CD4-positive, alpha-beta T cell treated with Interleukin-1 beta for 1 hour (primary cell): ENCODE data around the gene HPS6.
"Not testable (repeated sequence)": the region's sequence is repeated elsewhere in the genome, so short reads cannot be mapped to it uniquely, and the experiment has no call there.

Source experiments
- DNase-seq, 2 donors: peaks; one replicate each; pipeline ENCODE4 v3.0.0-alpha.2; 2020 to 2022

Gene HPS6

GRCh38 chr10:102064868-102065560, at the start of gene HPS6:
TSS of gene HPS6 (plus strand) at chr10:102065349. CDS start at chr10:102065475, 126 bp downstream.
- peak; percentile 88 to 89 for DNase-seq

GRCh38 chr10:102016416-102016815, 48.7 kb upstream of the HPS6 start:
- DNase-seq: no peak

GRCh38 chr10:102017295-102017694, 47.9 kb upstream of the HPS6 start:
- DNase-seq: no peak

GRCh38 chr10:102020938-102021337, 44.2 kb upstream of the HPS6 start:
- no peak for DNase-seq

DNA sequence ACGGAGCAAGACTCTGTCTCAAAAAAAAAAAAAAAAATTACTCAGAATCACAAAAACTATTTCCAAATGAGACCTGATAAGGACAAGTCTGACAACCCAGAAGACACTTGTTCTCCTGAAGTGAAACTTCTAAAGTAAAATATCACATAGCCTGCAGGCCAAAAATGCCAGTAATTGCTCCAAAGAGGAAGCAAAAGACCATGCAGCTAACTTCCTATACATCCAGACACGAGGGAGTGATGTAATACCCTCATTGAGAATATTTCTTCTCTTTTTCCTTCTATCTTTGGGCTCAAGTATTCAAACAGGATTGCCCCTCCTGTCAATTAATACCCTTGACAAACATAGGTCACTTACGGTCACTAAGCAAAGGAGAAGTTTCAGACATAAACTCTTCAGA, 40.4 kb upstream of the HPS6 start:
- no peak for DNase-seq

DNA sequence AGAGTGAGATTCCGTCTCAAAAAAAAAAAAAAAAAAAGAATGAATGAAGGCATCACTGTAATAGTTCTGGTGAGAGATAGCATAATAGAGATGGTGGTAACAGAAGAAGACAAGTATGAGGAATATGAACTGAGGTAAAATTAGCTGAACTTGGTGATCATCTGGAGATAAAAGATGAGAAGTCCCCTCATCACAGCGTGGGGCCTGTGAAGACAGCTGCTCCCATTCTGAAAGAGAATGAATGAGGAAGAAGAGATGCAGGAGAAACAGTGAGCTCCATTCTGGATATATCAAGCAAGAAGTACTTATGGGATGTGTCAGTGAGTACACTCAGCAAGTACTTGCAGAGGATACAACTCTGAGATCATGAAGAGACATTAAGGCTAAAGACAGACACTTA, 37.9 kb upstream of the HPS6 start:
- no peak for DNase-seq

- no peak for DNase-seq
These were observed 31.4 kb upstream of the HPS6 start for GRCh38 chr10:102033787-102034186.

DNA sequence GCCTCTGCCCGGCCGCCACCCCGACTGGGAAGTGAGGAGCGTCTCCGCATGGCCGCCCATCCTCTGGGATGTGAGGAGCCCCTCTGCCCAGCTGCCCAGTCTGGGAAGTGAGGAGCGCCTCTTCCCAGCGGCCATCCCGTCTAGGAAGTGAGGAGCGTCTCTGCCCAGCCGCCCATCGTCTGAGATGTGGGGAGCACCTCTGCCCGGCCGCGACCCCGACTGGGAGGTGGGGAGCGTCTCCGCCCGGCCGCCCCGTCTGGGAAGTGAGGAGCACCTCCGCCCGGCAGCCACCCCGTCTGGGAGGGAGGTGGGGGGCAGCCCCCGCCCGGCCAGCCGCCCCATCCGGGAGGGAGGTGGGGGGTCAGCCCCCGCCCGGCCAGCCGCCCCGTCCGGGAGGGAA, 29.3 kb upstream of the HPS6 start:
- not testable (repeated sequence) for DNase-seq

DNA sequence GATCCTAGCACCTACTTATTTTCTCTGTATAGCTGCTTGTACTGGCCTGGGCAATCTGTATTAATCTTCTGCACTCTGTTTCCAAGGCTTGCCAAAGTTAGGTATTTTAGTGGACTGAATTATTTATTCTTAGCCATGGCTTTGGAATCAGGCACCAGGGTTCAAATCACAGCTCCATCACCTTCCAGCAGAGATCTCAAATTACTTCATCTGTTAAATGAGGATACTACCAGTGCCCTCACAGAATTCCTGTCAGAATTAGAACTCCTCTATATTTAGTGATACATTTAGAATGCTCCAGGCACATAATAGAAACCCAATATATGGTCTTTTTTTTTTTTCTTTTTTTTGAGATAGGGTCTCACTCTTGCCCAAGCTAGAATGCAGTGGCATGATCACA, 26.7 kb upstream of the HPS6 start:
- DNase-seq: no peak

GRCh38 chr10:102040305-102041050, 24.7 kb upstream of the HPS6 start:
- no peak for DNase-seq

DNA sequence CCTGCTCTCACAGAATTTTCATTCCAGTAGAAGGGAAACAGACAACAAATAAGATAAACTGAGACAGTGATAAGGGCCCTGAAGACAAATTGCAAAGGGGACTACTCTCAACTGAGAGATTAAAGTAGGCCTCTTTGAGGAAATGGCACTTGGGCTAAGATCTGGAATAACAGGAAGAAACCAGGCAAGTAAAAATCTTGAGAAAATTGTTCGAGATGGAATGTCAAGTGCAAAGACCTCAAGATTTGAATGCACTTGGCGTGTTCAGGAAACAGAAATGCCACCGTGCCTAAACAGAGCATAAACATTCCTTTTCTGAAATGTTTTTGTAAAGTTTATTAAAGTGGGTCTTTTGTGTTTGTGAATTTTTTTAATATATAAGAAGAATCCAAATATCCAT, 19.9 kb upstream of the HPS6 start:
- DNase-seq: no peak

DNA sequence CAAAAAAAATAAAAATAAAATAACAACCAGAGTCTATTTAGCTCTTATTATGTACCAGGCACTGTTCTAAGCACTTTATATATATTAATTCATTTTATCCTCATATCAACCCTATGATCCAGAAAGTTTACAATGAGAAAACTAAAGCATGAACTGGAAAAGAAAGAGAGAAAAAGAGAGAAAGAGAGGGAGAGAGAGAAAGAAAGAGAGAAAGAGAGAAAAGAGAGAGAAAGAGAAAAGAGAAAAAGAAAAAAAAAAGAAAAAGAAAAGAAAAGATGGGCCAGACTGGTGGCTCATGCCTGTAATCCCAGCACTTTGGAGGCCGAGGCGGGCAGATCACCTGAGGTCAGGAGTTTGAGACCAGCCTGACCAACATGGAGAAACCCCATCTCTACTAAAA, 19.1 kb upstream of the HPS6 start:
- DNase-seq: no peak

DNA sequence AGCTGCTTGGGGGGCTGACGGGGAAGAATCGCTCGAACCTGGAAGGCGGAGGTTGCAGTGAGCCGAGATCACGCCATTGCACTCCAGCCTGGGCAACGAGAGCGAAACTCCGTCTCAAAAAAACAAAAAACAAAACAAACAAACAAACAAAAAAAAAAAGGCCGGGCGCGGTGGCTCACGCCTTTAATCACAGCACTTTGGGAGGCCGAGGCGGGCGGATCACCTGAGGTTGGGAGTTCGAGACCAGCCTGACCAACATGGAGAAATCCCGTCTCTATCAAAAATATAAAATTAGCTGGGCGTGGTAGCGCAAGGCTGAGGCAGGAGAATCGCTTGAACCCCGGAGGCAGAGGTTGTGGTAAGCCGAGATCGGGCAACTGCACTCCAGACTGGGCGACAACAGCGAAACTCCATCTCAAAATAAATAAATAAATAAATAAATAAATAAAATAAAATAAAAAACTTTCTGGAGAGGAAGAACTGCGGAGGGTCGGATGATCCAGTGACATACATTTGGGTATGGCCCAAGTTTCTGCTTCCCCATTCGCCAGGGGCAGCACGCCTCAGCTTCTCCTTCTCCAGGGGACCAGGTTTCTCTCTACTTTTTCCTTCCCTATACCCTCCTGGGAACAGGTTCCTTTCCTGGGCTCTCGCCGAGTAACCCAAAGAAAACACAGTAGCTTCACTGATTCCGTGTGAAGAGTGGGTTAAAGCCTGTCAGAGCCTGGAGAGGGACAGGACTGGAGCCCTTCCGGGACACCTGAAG, 10.1 kb upstream of the HPS6 start:
- peak in 1 of 2 donors; percentile 6 for DNase-seq

- DNase-seq: peak; percentile 91 to 93
These were observed 9.3 kb upstream of the HPS6 start, which contains the start of gene ARMH3 for GRCh38 chr10:102055647-102056419. TSS of gene ARMH3 (minus strand) at chr10:102056173. CDS start at chr10:102040114, 16,059 bp downstream.

DNA sequence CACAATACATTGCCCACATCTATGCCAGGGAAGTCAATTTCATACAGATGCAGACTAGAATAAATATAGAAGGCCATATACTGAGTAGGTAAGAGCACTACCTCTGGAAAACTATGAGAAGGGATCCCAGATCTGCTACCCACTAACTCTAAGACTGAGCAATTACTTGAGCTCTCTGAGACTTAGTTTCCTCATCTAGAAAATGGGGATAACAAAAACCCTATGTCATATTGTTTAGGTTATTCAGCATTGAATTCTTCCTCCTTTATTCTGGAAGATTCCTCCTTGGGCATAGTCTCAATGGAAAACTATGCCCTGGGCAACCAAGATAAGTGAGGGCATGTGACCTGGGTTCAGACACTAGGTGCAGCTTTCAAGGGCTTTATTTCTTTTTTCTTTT, 5.2 kb upstream of the HPS6 start:
- DNase-seq: no peak

DNA sequence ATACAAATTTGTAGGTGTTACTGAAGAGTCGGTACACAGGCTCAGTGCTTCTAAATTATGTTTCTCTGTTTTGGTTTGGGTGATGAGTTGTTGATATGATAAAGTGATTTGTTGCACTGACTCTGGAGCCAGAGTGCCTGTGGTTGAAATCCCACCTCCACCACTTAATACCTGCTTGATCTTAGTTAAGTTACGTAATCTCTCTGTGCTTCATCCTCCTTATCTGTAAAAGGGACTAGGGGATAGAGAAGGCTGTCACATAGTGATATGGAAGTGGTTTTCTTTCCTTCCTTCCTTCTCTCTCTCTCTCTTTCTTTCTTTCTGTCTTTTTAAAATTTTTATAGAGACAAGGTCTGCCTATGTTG, 664 bp upstream of the HPS6 start:
- DNase-seq: no peak

GRCh38 chr10:102065561-102066398, 631 bp downstream of the HPS6 start:
- DNase-seq: peak in 1 of 2 donors; percentile 16

- no peak for DNase-seq
These were observed 1.4 kb downstream of the HPS6 start for GRCh38 chr10:102066399-102067088.

DNA sequence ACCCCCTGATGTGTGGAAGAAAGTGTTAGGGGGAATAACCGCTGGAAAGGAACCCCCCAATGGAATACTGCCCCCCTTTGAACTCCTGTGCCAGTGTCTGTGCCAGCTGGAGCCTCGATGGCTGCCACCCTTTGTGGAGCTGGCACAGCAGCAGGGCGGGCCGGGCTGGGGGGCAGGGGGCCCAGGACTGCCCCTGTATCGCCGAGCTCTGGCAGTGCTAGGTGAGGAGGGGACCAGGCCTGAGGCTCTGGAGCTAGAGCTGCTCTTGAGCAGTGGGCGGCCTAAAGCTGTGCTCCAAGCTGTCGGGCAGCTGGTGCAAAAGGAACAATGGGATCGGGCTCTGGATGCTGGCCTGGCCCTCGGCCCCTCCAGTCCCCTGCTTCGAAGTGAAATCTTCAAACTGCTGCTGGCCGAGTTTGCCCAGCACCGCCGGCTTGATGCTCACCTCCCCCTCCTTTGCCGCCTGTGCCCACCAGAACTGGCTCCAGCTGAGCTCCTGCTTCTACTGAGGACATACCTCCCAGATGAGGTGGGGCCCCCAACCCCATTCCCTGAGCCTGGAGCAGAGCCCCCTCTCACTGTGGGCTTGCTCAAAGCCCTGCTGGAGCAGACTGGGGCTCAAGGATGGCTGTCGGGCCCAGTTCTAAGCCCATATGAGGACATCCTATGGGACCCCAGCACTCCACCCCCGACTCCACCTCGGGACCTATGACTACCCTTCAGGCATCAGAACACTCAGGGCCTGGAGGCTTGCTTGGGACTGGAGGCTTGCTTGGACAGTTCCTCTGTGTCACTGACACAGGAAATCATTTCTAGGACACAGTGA, 2.2 kb downstream of the HPS6 start:
- no peak for DNase-seq

DNA sequence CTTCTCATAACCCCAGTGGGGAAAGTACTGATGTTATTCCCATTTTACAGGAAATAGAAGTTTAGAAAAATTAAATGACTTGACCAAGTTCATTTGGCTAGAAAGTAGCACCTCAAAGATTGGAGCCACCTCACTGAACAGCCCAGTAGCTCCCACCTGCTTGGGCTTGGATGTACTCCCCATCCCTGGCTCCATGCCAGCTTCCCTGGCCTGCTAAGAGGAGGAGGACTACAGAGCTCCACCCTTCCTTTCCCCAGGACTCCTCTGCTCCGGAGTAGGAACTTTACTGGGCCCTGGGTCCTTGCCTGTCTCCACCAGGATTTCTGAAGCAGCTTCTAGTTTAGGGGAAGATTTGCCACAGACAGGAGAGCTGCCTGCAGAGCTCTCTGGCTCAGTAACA, 3.1 kb downstream of the HPS6 start:
- no peak for DNase-seq
